HEK293 (cell line): ENCODE measurements around the gene CYP27B1.
A peak's percentile ranks its signal among the peaks of the same experiment; 100 is the strongest.

Experiments used
- BCL11A ChIP-seq: fragments of 450-650 bp; formaldehyde crosslinking; IDR thresholded peaks from 2 replicates; pipeline ENCODE4 v1.5.1; 2016; ENCODE audit warnings: low read depth, missing biosample characterization, missing genetic modification characterization
- GLI2 ChIP-seq: fragments of 450-650 bp; formaldehyde crosslinking; IDR thresholded peaks from 2 replicates; pipeline ENCODE4; 2017; ENCODE audit warnings: missing biosample characterization, missing genetic modification characterization, low read depth, borderline replicate concordance
- HOXA7 ChIP-seq: sonication (generic); formaldehyde crosslinking; IDR thresholded peaks from 2 replicates; pipeline ENCODE4 v1.8.1; 2022; ENCODE audit warnings: missing genetic modification reagents, borderline replicate concordance
- KLF7 ChIP-seq: fragments of 450-650 bp; formaldehyde crosslinking; IDR thresholded peaks from 2 replicates; pipeline ENCODE4 v1.5.1; 2016; ENCODE audit warnings: missing biosample characterization, missing genetic modification characterization, borderline replicate concordance
- KLF8 ChIP-seq: fragments of 450-650 bp; formaldehyde crosslinking; IDR thresholded peaks from 2 replicates; pipeline ENCODE4 v1.5.1; 2016; ENCODE audit warnings: missing biosample characterization, missing genetic modification characterization
- KLF9 ChIP-seq: fragments of 450-650 bp; formaldehyde crosslinking; IDR thresholded peaks from 2 replicates; pipeline ENCODE4 v1.5.1; 2016; ENCODE audit warnings: missing biosample characterization, missing genetic modification characterization, low read depth
- MYNN ChIP-seq: fragments of 450-650 bp; formaldehyde crosslinking; IDR thresholded peaks from 2 replicates; pipeline ENCODE4 v1.5.1; 2016; ENCODE audit warnings: missing biosample characterization, missing genetic modification characterization, borderline replicate concordance
- OSR2 ChIP-seq: fragments of 450-650 bp; formaldehyde crosslinking; IDR thresholded peaks from 2 replicates; pipeline ENCODE4 v1.5.1; 2016; ENCODE audit warnings: missing biosample characterization, missing genetic modification characterization
- SCRT1 ChIP-seq: fragments of 450-650 bp; formaldehyde crosslinking; IDR thresholded peaks from 2 replicates; pipeline ENCODE4 v1.5.1; 2016; ENCODE audit warnings: missing biosample characterization, missing genetic modification characterization, borderline replicate concordance
- SP3 ChIP-seq: fragments of 450-650 bp; formaldehyde crosslinking; IDR thresholded peaks from 2 replicates; pipeline ENCODE4 v1.5.1; 2016; ENCODE audit warnings: missing biosample characterization, missing genetic modification characterization
- TRIM28 ChIP-seq: IDR thresholded peaks from 2 replicates; pipeline ENCODE4 v1.6.1; 2011; ENCODE audit warnings: low read length, control low read depth, borderline replicate concordance
- WT1 ChIP-seq: fragments of 450-650 bp; formaldehyde crosslinking; IDR thresholded peaks from 2 replicates; pipeline ENCODE4 v1.5.1; 2016; ENCODE audit warnings: missing biosample characterization, missing genetic modification characterization
- ZBTB17 ChIP-seq: fragments of 450-650 bp; formaldehyde crosslinking; IDR thresholded peaks from 2 replicates; pipeline ENCODE4 v1.5.1; 2016; ENCODE audit warnings: missing biosample characterization, missing genetic modification characterization
- ZBTB48 ChIP-seq: fragments of 450-650 bp; formaldehyde crosslinking; IDR thresholded peaks from 2 replicates; pipeline ENCODE4 v1.5.1; 2016; ENCODE audit warnings: missing biosample characterization, missing genetic modification characterization
- ZBTB8A ChIP-seq: fragments of 450-650 bp; formaldehyde crosslinking; IDR thresholded peaks from 2 replicates; pipeline ENCODE4 v1.5.1; 2016; ENCODE audit warnings: missing biosample characterization, missing genetic modification characterization
- ZNF211 ChIP-seq: fragments of 450-650 bp; formaldehyde crosslinking; IDR thresholded peaks from 2 replicates; pipeline ENCODE4 v1.5.1; 2016; ENCODE audit warnings: low read depth, missing biosample characterization, missing genetic modification characterization
- ZNF354C ChIP-seq: fragments of 450-650 bp; formaldehyde crosslinking; IDR thresholded peaks from 2 replicates; pipeline ENCODE4 v1.5.1; 2016; ENCODE audit warnings: missing biosample characterization, missing genetic modification characterization, low read depth, borderline replicate concordance
- ZNF426 ChIP-seq: fragments of 450-650 bp; formaldehyde crosslinking; IDR thresholded peaks from 2 replicates; pipeline ENCODE4 v1.5.1; 2017; ENCODE audit warnings: missing biosample characterization, missing genetic modification characterization, mild to moderate bottlenecking, inconsistent platforms, moderate library complexity
- ZNF514 ChIP-seq: fragments of 450-650 bp; formaldehyde crosslinking; IDR thresholded peaks from 2 replicates; pipeline ENCODE4 v1.5.1; 2016; ENCODE audit warnings: missing biosample characterization, missing genetic modification characterization
- ZNF521 ChIP-seq: fragments of 450-650 bp; formaldehyde crosslinking; IDR thresholded peaks from 2 replicates; pipeline ENCODE4 v1.5.1; 2017; ENCODE audit warnings: missing biosample characterization, mild to moderate bottlenecking, missing genetic modification characterization
- ZNF658 ChIP-seq: fragments of 450-650 bp; formaldehyde crosslinking; IDR thresholded peaks from 2 replicates; pipeline ENCODE4; 2016; ENCODE audit warnings: missing biosample characterization, missing genetic modification characterization
- ZNF747 ChIP-seq: fragments of 450-650 bp; formaldehyde crosslinking; IDR thresholded peaks from 2 replicates; pipeline ENCODE4 v1.5.1; 2016; ENCODE audit warnings: missing biosample characterization, missing genetic modification characterization
- ZNF777 ChIP-seq: fragments of 450-650 bp; formaldehyde crosslinking; IDR thresholded peaks from 2 replicates; pipeline ENCODE4 v1.5.1; 2017; ENCODE audit warnings: missing biosample characterization, missing genetic modification characterization, borderline replicate concordance
- TF ChIP-seq, protein P1 (sequence below): fragments of 450-650 bp; formaldehyde crosslinking; IDR thresholded peaks from 2 replicates; pipeline ENCODE4 v1.5.1; 2016; ENCODE audit warnings: missing biosample characterization, missing genetic modification characterization
- TF ChIP-seq, protein P2 (sequence below): fragments of 450-650 bp; formaldehyde crosslinking; IDR thresholded peaks from 2 replicates; pipeline ENCODE4 v1.5.1; 2016; ENCODE audit warnings: missing biosample characterization, missing genetic modification characterization
- TF ChIP-seq, protein P3 (sequence below): fragments of 450-650 bp; formaldehyde crosslinking; IDR thresholded peaks from 2 replicates; pipeline ENCODE4 v1.5.1; 2016; ENCODE audit warnings: missing biosample characterization, missing genetic modification characterization, low read depth
- TF ChIP-seq, protein P4 (sequence below): fragments of 450-650 bp; formaldehyde crosslinking; IDR thresholded peaks from 2 replicates; pipeline ENCODE4 v1.5.1; 2017; ENCODE audit warnings: missing biosample characterization, missing genetic modification characterization
- TF ChIP-seq, protein P5 (sequence below): fragments of 450-650 bp; formaldehyde crosslinking; IDR thresholded peaks from 2 replicates; pipeline ENCODE4 v1.5.1; 2016; ENCODE audit warnings: missing biosample characterization, missing genetic modification characterization
- TF ChIP-seq, protein P6 (sequence below): IDR thresholded peaks from 2 replicates; pipeline ENCODE4 v1.6.1; 2011; ENCODE audit warnings: mild to moderate bottlenecking, low read depth, low read length, borderline replicate concordance
- TF ChIP-seq, protein P7 (sequence below): fragments of 450-650 bp; formaldehyde crosslinking; IDR thresholded peaks from 2 replicates; pipeline ENCODE4 v1.5.1; 2016; ENCODE audit warnings: missing biosample characterization, missing genetic modification characterization

Gene CYP27B1

DNA sequence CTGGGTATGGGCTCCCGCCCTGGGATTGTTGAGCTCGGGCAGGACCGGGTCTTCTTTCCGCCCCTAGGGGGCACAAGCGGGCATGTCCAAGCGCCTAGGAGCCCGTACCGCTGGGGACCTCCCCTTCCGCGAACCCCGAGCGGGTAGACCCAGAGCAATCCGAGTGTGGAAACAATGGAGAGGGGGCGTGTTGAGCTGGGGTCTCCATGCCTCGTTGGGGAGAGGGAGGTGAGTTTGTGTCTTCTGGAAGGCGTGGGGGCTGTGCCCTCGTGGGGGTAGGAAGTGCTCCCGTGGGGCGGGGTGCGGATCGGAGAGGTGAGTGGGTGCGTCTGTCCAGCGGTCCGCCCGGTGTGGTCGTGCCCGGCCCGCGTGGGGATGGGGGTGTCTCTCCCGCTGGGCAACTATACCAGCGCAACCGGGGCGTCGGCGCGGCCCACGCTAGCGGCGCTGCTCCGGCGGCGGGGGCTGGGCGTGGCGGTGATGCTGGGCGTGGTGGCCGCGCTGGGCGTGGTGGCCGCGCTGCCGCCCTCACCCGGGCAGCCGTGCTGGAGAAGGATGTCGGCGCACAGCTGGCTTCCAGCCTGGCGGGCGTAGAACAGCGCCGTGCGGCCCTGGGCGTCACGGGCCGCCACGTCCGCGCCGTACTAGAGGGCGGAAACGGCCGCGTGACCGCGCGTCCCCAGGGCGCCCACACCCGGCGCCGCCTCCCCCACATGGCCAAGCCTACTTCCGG, 40.6 kb downstream of the CYP27B1 start (continued):
- TF ChIP-seq ZNF354C (tag by site-specific recombination) (no peak), WT1 (tag by site-specific recombination) (peak; percentile 47; the same call in 1 of the 2 replicates), HOXA7 (CRISPR knock-in tag) (no peak), SP3 (peak; percentile 87), ZNF514 (tag by site-specific recombination) (no peak), KLF9 (tag by site-specific recombination) (peak; percentile 98), OSR2 (no peak; the same call in 1 of the 2 replicates), ZNF747 (tag by site-specific recombination) (no peak), ZBTB48 (tag by site-specific recombination) (peak; percentile 87), ZNF777 (tag by site-specific recombination) (peak; percentile 94), KLF8 (tag by site-specific recombination) (peak; percentile 91), SCRT1 (tag by site-specific recombination) (no peak), ZNF521 (tag by site-specific recombination) (no peak), BCL11A (tag by site-specific recombination) (peak; percentile 49; the same call in 1 of the 2 replicates), ZNF211 (no peak), ZBTB17 (tag by site-specific recombination) (peak; percentile 99), ZNF426 (tag by site-specific recombination) (no peak), ZBTB8A (peak; percentile 91), TRIM28 (no peak), ZNF658 (no peak), GLI2 (tag by site-specific recombination) (no peak), MYNN (tag by site-specific recombination) (no peak), KLF7 (peak; percentile 96; the same call in 1 of the 2 replicates)
- TF ChIP-seq, protein P1, sequence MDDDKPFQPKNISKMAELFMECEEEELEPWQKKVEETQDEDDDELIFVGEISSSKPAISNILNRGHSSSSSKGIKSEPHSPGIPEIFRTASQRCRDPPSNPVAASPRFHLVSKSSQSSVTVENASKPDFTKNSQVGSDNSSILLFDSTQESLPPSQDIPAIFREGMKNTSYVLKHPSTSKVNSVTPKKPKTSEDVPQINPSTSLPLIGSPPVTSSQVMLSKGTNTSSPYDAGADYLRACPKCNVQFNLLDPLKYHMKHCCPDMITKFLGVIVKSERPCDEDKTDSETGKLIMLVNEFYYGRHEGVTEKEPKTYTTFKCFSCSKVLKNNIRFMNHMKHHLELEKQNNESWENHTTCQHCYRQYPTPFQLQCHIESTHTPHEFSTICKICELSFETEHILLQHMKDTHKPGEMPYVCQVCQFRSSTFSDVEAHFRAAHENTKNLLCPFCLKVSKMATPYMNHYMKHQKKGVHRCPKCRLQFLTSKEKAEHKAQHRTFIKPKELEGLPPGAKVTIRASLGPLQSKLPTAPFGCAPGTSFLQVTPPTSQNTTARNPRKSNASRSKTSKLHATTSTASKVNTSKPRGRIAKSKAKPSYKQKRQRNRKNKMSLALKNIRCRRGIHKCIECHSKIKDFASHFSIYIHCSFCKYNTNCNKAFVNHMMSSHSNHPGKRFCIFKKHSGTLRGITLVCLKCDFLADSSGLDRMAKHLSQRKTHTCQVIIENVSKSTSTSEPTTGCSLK: no peak
- TF ChIP-seq, protein P2, sequence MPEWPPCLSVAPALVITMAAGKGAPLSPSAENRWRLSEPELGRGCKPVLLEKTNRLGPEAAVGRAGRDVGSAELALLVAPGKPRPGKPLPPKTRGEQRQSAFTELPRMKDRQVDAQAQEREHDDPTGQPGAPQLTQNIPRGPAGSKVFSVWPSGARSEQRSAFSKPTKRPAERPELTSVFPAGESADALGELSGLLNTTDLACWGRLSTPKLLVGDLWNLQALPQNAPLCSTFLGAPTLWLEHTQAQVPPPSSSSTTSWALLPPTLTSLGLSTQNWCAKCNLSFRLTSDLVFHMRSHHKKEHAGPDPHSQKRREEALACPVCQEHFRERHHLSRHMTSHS: no peak
- TF ChIP-seq, protein P3, sequence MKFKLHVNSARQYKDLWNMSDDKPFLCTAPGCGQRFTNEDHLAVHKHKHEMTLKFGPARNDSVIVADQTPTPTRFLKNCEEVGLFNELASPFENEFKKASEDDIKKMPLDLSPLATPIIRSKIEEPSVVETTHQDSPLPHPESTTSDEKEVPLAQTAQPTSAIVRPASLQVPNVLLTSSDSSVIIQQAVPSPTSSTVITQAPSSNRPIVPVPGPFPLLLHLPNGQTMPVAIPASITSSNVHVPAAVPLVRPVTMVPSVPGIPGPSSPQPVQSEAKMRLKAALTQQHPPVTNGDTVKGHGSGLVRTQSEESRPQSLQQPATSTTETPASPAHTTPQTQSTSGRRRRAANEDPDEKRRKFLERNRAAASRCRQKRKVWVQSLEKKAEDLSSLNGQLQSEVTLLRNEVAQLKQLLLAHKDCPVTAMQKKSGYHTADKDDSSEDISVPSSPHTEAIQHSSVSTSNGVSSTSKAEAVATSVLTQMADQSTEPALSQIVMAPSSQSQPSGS (tag by site-specific recombination): no peak
- TF ChIP-seq, protein P4, sequence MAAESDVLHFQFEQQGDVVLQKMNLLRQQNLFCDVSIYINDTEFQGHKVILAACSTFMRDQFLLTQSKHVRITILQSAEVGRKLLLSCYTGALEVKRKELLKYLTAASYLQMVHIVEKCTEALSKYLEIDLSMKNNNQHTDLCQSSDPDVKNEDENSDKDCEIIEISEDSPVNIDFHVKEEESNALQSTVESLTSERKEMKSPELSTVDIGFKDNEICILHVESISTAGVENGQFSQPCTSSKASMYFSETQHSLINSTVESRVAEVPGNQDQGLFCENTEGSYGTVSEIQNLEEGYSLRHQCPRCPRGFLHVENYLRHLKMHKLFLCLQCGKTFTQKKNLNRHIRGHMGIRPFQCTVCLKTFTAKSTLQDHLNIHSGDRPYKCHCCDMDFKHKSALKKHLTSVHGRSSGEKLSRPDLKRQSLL (tag by site-specific recombination): peak; percentile 72
- TF ChIP-seq, protein P5, sequence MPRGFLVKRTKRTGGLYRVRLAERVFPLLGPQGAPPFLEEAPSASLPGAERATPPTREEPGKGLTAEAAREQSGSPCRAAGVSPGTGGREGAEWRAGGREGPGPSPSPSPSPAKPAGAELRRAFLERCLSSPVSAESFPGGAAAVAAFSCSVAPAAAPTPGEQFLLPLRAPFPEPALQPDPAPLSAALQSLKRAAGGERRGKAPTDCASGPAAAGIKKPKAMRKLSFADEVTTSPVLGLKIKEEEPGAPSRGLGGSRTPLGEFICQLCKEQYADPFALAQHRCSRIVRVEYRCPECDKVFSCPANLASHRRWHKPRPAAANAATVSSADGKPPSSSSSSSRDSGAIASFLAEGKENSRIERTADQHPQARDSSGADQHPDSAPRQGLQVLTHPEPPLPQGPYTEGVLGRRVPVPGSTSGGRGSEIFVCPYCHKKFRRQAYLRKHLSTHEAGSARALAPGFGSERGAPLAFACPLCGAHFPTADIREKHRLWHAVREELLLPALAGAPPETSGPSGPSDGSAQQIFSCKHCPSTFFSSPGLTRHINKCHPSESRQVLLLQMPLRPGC (tag by site-specific recombination): 0 out of 2 replicates have a peak, but pooled peaks have one; percentile 61
- TF ChIP-seq, protein P6, sequence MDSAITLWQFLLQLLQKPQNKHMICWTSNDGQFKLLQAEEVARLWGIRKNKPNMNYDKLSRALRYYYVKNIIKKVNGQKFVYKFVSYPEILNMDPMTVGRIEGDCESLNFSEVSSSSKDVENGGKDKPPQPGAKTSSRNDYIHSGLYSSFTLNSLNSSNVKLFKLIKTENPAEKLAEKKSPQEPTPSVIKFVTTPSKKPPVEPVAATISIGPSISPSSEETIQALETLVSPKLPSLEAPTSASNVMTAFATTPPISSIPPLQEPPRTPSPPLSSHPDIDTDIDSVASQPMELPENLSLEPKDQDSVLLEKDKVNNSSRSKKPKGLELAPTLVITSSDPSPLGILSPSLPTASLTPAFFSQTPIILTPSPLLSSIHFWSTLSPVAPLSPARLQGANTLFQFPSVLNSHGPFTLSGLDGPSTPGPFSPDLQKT: no peak
- TF ChIP-seq, protein P7, sequence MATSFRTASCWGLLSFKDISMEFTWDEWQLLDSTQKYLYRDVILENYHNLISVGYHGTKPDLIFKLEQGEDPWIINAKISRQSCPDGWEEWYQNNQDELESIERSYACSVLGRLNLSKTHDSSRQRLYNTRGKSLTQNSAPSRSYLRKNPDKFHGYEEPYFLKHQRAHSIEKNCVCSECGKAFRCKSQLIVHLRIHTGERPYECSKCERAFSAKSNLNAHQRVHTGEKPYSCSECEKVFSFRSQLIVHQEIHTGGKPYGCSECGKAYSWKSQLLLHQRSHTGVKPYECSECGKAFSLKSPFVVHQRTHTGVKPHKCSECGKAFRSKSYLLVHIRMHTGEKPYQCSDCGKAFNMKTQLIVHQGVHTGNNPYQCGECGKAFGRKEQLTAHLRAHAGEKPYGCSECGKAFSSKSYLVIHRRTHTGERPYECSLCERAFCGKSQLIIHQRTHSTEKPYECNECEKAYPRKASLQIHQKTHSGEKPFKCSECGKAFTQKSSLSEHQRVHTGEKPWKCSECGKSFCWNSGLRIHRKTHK: no peak
